Measurements from ENCODE around the gene LCN6.

GRCh38 chr9:136711751-136712689 is 36.3 kb downstream of the LCN6 start, which contains the start of gene DIPK1B:
- no peak for TF ChIP-seq POLR2A (IDR thresholded peaks at IDR 0.05)
- TF ChIP-seq CTCF (IDR thresholded peaks at IDR 0.05): no peak
